ENCODE measurements around the gene PIP5K1C. TPM values are rescaled to one million over a fixed set of nuclear protein-coding genes. Genes with fewer than 3 reads are reported as not detected.

Gene PIP5K1C
- total and polyA plus RNA-seq, 2 donors (not counting 1 experiment from before 2014, with no cell fraction given): 10.4 to 46.7 TPM

DNA sequence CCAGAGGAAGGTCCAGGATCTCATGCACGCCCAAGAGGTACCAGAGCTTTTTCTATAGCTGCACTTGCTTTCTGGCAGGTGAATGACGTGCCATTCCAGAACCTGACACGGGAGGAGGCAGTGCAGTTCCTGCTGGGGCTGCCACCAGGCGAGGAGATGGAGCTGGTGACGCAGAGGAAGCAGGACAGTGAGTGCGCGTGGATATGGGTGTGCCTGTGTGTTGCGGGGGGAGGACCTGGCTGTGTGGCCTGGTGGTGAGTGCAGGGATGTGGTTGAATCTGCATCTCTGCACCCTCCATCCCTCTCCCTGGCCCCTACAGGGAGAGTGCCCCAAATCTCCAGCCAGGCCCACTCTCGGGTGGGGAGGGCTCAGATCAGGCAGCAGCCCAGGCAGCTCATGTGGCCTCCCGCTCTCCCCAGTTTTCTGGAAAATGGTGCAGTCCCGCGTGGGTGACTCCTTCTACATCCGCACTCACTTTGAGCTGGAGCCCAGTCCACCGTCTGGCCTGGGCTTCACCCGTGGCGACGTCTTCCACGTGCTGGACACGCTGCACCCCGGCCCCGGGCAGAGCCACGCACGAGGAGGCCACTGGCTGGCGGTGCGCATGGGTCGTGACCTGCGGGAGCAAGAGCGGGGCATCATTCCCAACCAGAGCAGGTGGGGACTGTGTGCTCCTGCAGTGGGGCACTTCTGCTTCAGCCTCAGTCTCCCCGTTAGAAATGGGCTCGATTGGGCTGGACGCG lies 38.4 kb upstream of the PIP5K1C start:
- DNase-seq (no peak), ATAC-seq (ENCODE audit: low read depth) (no peak)
- peaks cover 0 to 6% (median 0%) of the 10 kb centered on the region in 4 experiments for H3K27me3 ChIP-seq (replicated peaks in 1 of 4; ENCODE audit: control extremely low read depth in 1 of 4, control insufficient read depth in 3 of 4, insufficient read depth in 4 of 4, low read length in 3 of 4)
- no peak overlapping the region for H3K27ac Mint-ChIP-seq
- H3K4me2 ChIP-seq (replicated peaks; ENCODE audit: low read depth, low read length, poor library complexity, severe bottlenecking): no peak overlapping the region
- H3K27ac ChIP-seq (ENCODE audit: low read length in 2 of 2): no peak overlapping the region
- H3K4me3 ChIP-seq (ENCODE audit: control extremely low read depth in 1 of 5, extremely low read depth in 1 of 5, insufficient read depth in 1 of 5, low read depth in 2 of 5, low read length in 4 of 5): no peak overlapping the region
- H3K4me1 ChIP-seq (ENCODE audit: control insufficient read depth in 2 of 2, insufficient read depth in 2 of 2, low read length in 2 of 2): no peaks in the 10 kb centered on the region
- H3K9me3 ChIP-seq (ENCODE audit: control extremely low read depth in 1 of 3, control insufficient read depth in 2 of 3, insufficient read depth in 1 of 3, low read length in 2 of 3): no peaks in the 10 kb centered on the region
- 95% methylated on average over 29 of the region's 32 CpGs for WGBS (ENCODE audit: insufficient coverage)
- no peaks in the 10 kb centered on the region for H3K4me1 Mint-ChIP-seq
- no peaks in the 10 kb centered on the region for H3K36me3 ChIP-seq (replicated peaks in 1 of 2; ENCODE audit: control extremely low read depth in 1 of 2, control insufficient read depth in 1 of 2, extremely low read depth in 1 of 2, insufficient read depth in 2 of 2, low read length in 1 of 2)
- H3K4me3 Mint-ChIP-seq: no peak overlapping the region
- ChIA-PET CTCF (interaction anchor here (0.6 kb wide), 1 partner anchor 464 kb away, joined by 3 read pairs; no protein-coding TSS in a partner anchor), POLR2A (interaction anchor here (0.6 kb wide), 1 partner anchor 157 kb away, joined by 4 read pairs; no protein-coding TSS in a partner anchor)
- no peaks in the 10 kb centered on the region for H4K20me1 ChIP-seq (ENCODE audit: control insufficient read depth, insufficient read depth, low read length, poor library complexity, severe bottlenecking)
- intact Hi-C loops (cut with micrococcal nuclease): no loop called here
- no peaks in the 10 kb centered on the region for H3K9me3 Mint-ChIP-seq (ENCODE audit: insufficient read depth)
- peaks cover 6% of the 10 kb centered on the region for H3K27me3 Mint-ChIP-seq
- no peak overlapping the region for H2AFZ ChIP-seq (ENCODE audit: insufficient read depth, low read depth, low read length, poor library complexity, severe bottlenecking)
- no peak overlapping the region for H3K9ac ChIP-seq (ENCODE audit: low read length)
- TF ChIP-seq, protein P1, sequence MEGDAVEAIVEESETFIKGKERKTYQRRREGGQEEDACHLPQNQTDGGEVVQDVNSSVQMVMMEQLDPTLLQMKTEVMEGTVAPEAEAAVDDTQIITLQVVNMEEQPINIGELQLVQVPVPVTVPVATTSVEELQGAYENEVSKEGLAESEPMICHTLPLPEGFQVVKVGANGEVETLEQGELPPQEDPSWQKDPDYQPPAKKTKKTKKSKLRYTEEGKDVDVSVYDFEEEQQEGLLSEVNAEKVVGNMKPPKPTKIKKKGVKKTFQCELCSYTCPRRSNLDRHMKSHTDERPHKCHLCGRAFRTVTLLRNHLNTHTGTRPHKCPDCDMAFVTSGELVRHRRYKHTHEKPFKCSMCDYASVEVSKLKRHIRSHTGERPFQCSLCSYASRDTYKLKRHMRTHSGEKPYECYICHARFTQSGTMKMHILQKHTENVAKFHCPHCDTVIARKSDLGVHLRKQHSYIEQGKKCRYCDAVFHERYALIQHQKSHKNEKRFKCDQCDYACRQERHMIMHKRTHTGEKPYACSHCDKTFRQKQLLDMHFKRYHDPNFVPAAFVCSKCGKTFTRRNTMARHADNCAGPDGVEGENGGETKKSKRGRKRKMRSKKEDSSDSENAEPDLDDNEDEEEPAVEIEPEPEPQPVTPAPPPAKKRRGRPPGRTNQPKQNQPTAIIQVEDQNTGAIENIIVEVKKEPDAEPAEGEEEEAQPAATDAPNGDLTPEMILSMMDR (IDR thresholded peaks at IDR 0.05): no peak
- H3K79me2 ChIP-seq (ENCODE audit: control insufficient read depth, insufficient read depth, low read length): no peaks in the 10 kb centered on the region

DNA sequence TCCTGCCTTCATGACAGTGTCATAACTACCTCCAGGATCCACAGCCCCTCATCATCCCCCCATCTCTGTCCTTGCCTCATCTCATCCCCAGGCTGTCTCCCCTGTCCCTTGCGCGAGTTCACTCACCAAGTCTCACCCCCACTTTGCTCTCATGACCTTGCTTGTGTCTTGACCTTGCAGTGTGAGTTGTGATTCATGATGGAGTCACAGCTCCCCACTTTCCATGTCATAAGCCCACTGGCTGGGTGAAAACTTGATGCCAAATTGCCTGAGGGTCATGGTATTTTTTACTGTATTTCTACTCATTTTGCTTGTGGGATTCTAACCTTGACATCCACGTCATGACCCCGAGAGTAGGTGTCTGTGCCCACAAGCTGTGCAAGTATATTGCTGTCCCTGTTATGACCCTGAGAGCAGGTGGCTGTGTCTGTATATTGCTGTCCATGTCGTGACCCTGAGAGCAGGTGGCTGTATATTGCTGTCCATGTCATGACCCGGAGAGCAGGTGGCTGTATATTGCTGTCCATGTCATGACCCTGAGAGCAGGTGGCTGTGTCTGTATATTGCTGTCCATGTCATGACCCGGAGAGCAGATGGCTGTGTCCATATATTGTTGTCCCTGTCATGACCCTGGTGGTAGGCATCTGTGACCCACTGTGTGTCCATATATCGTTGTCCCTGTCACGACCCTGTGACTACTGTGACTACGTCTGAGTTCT lies 37.4 kb upstream of the PIP5K1C start:
- Histone ChIP-seq H3K4me2 (replicated peaks; ENCODE audit: low read depth, low read length, poor library complexity, severe bottlenecking) (no peak overlapping the region), H3K27me3 (replicated peaks in 1 of 4; ENCODE audit: control extremely low read depth in 1 of 4, control insufficient read depth in 3 of 4, insufficient read depth in 4 of 4, low read length in 3 of 4) (peaks cover 0 to 6% (median 0%) of the 10 kb centered on the region in 4 experiments), H2AFZ (ENCODE audit: insufficient read depth, low read depth, low read length, poor library complexity, severe bottlenecking) (no peak overlapping the region), H3K4me3 (ENCODE audit: control extremely low read depth in 1 of 5, extremely low read depth in 1 of 5, insufficient read depth in 1 of 5, low read depth in 2 of 5, low read length in 4 of 5) (no peak overlapping the region), H3K27ac (ENCODE audit: low read length in 2 of 2) (no peak overlapping the region), H3K4me1 (ENCODE audit: control insufficient read depth in 2 of 2, insufficient read depth in 2 of 2, low read length in 2 of 2) (no peaks in the 10 kb centered on the region), H3K9ac (ENCODE audit: low read length) (no peak overlapping the region), H3K36me3 (replicated peaks in 1 of 2; ENCODE audit: control extremely low read depth in 1 of 2, control insufficient read depth in 1 of 2, extremely low read depth in 1 of 2, insufficient read depth in 2 of 2, low read length in 1 of 2) (no peaks in the 10 kb centered on the region), H3K79me2 (ENCODE audit: control insufficient read depth, insufficient read depth, low read length) (no peaks in the 10 kb centered on the region), H4K20me1 (ENCODE audit: control insufficient read depth, insufficient read depth, low read length, poor library complexity, severe bottlenecking) (no peaks in the 10 kb centered on the region), H3K9me3 (ENCODE audit: control extremely low read depth in 1 of 3, control insufficient read depth in 2 of 3, insufficient read depth in 1 of 3, low read length in 2 of 3) (no peaks in the 10 kb centered on the region)
- ChIA-PET POLR2A (interaction anchor here (0.5 kb wide), 1 partner anchor 120 kb away, joined by 6 read pairs; no protein-coding TSS in a partner anchor), CTCF (interaction anchor here (0.6 kb wide), 1 partner anchor 465 kb away, joined by 3 read pairs; no protein-coding TSS in a partner anchor)
- peaks cover 12% of the 10 kb centered on the region for H3K27me3 Mint-ChIP-seq
- no peak overlapping the region for H3K27ac Mint-ChIP-seq
- H3K4me1 Mint-ChIP-seq: no peaks in the 10 kb centered on the region
- ATAC-seq (ENCODE audit: low read depth) (no peak), DNase-seq (no peak)
- 95% methylated on average over 8 of the region's 10 CpGs for WGBS (ENCODE audit: insufficient coverage)
- no peak overlapping the region for H3K4me3 Mint-ChIP-seq
- H3K9me3 Mint-ChIP-seq (ENCODE audit: insufficient read depth): no peaks in the 10 kb centered on the region
- no peak for TF ChIP-seq EZH2 (IDR thresholded peaks at IDR 0.05; ENCODE audit: borderline replicate concordance, insufficient read depth, low read depth, low read length, poor library complexity, severe bottlenecking)
- TF ChIP-seq, protein P1 (IDR thresholded peaks at IDR 0.05): no peak
- intact Hi-C loops (cut with micrococcal nuclease): no loop called here

Data from B cell (primary cell).